SJCRH30 (cell line): ENCODE data around the gene GRID1. TPM values are rescaled to one million over a fixed set of nuclear protein-coding genes. Genes with fewer than 3 reads are reported as not detected.
"Not testable (repeated sequence)": the region's sequence is repeated elsewhere in the genome, so short reads cannot be mapped to it uniquely, and the experiment has no call there.

Experiments used
- DNase-seq, 2 experiments: peaks; one replicate each; pipeline ENCODE4 v3.0.0-alpha.2; 2015 to 2020
- H3K27ac ChIP-seq: fragments of 250-450 bp; sonication (Bioruptor Pico); 2 replicates; pipeline ENCODE4 v1.5.1; 2020; ENCODE audit warnings: mild to moderate bottlenecking, moderate library complexity
- H3K27me3 ChIP-seq: fragments of 250-450 bp; sonication (Bioruptor Pico); 2 replicates; pipeline ENCODE4 v1.5.1; 2020; ENCODE audit warnings: mild to moderate bottlenecking, moderate library complexity
- H3K36me3 ChIP-seq: fragments of 250-450 bp; sonication (Bioruptor Pico); 2 replicates; pipeline ENCODE4 v1.5.1; 2020; ENCODE audit warnings: mild to moderate bottlenecking, moderate library complexity
- H3K4me1 ChIP-seq: fragments of 250-450 bp; sonication (Bioruptor Pico); 2 replicates; pipeline ENCODE4 v1.5.1; 2020; ENCODE audit warnings: mild to moderate bottlenecking, moderate library complexity
- H3K4me3 ChIP-seq: fragments of 250-450 bp; sonication (Bioruptor Pico); 2 replicates; pipeline ENCODE4 v1.5.1; 2020; ENCODE audit warnings: mild to moderate bottlenecking, moderate library complexity
- H3K9me3 ChIP-seq: fragments of 250-450 bp; sonication (Bioruptor Pico); replicated peaks from 2 replicates; pipeline ENCODE4 v1.5.1; 2020; ENCODE audit warnings: mild to moderate bottlenecking, moderate library complexity
- total RNA-seq: library from RNA; depleted of rRNA; stranded (reverse); fragments of >200 nt; shearing (Covaris generic); gene quantifications from 2 replicates; pipeline ENCODE4 v1.2.3, GENCODE V29; 2014

GRID1 gene
- total RNA-seq, 1 experiment from 2014 or later: not detected

DNA sequence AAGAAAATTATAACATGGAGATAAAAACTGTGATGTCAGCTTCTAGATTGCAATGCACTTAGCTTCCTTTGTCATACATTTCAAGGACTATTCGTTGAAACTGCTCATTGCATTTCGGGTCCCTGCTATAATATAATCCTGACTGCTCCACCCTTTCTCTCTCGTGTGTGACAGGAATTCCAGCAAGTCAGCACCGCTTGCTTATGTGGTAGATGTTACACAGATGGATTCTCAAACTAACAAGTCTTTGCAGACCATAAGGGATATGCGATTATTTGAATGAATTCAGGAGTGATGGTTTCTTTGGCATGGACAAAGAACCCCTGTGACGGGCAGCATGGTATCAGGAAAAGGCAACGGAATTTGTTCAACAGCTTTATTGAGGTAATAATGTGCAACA is 184.0 kb downstream of the GRID1 start:
- H3K9me3 ChIP-seq: no peaks in the 10 kb centered on the region
- no peak for DNase-seq
- no peak overlapping the region for H3K27ac ChIP-seq
- H3K36me3 ChIP-seq: no peaks in the 10 kb centered on the region
- H3K4me1 ChIP-seq: no peaks in the 10 kb centered on the region
- H3K4me3 ChIP-seq: no peak overlapping the region
- no peaks in the 10 kb centered on the region for H3K27me3 ChIP-seq

- DNase-seq: no peak
- Histone ChIP-seq H3K9me3 (no peaks in the 10 kb centered on the region), H3K27ac (no peak overlapping the region), H3K27me3 (no peaks in the 10 kb centered on the region), H3K4me3 (no peak overlapping the region), H3K36me3 (no peaks in the 10 kb centered on the region), H3K4me1 (no peaks in the 10 kb centered on the region)
Measured at GRCh38 chr10:86182150-86182549, 184.4 kb downstream of the GRID1 start.

DNA sequence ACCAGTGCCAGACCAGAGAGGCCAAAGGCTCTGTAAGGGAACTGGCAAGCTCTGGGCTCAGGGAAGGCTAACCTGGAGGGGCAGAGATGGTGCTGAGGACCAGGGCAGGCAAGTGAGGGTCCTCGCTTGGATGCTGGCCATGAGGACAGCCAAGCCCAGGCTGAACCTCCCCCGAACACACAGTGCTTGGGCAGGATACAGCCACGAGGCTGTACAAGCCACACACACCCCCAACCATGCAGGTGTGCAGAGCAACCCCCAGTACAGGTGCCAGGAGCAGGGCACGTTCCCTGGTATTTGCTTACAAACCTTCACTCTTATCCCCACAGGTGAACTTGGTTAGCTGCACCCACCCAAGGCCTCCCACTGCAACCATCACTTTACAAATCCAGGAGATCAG is 185.7 kb downstream of the GRID1 start:
- no peak overlapping the region for H3K27ac ChIP-seq
- H3K4me3 ChIP-seq: no peak overlapping the region
- no peaks in the 10 kb centered on the region for H3K36me3 ChIP-seq
- H3K4me1 ChIP-seq: no peaks in the 10 kb centered on the region
- no peaks in the 10 kb centered on the region for H3K27me3 ChIP-seq
- no peak for DNase-seq
- no peaks in the 10 kb centered on the region for H3K9me3 ChIP-seq

- Histone ChIP-seq H3K27ac (no peak overlapping the region), H3K4me3 (no peak overlapping the region)
- no peak for DNase-seq
Measured at GRCh38 chr10:86179961-86180360, 186.6 kb downstream of the GRID1 start.

DNA sequence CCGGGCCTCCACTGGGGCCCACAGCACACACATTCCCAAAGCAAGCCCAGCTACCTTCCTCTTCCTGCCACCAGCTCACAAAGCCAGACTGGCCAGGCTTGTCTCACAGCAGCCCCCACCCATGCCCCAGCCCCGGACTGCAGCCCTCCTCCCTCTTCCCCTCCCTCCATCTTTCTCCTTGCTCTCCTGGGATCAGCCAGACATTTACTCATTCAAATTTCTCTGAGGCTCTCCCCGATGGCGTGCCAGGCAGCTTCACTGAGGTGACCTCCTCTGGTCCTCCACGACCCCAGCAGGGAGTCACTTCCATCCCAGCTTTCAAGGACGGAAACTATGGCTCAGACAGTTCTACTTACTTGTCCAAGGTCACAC is 187.5 kb downstream of the GRID1 start:
- no peak for DNase-seq
- no peaks in the 10 kb centered on the region for H3K9me3 ChIP-seq
- H3K4me3 ChIP-seq: no peak overlapping the region
- no peaks in the 10 kb centered on the region for H3K4me1 ChIP-seq
- H3K27me3 ChIP-seq: no peaks in the 10 kb centered on the region
- no peak overlapping the region for H3K27ac ChIP-seq
- no peaks in the 10 kb centered on the region for H3K36me3 ChIP-seq

More at GRCh38 chr10:86179961-86180360, 186.6 kb downstream of the GRID1 start:
- H3K9me3 ChIP-seq: no peaks in the 10 kb centered on the region
- no peaks in the 10 kb centered on the region for H3K27me3 ChIP-seq
- no peaks in the 10 kb centered on the region for H3K36me3 ChIP-seq
- H3K4me1 ChIP-seq: no peaks in the 10 kb centered on the region

DNA sequence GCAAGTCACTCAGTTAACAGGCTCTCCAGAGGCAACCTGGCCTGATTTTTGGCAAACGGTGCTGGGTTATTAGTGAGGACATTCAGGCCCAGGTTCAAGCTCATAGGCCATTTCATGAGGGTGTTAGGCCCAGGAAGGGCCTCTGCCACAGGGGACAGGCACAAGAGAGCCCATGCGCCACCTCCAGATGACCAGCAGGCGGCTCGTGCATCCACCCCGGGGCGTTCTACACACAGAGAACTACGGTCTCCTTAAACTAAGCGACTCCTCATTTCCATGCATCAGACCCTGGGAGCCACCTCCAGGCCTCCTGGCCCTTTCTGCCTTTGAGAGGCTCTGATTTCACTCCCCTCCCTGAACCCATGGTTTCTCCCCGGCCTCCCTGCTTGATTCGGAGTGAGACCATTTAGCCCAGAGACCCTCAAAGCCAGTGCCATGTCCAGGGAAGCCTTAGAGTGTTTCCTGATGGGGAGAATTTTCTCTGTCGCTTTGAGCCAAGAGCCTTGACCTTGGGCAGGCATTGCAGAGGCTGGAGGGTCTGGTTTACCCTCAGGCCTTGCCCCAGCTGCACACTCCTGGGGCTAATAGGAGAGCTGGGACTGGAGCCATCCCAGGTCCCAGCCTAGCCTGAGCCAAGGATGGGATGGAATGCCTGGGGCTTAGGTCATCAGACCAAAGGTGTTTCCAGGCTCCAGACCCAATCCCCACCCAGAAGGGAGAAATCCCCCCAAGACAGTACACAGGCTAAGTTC is 188.0 kb downstream of the GRID1 start:
- Histone ChIP-seq H3K9me3 (no peaks in the 10 kb centered on the region), H3K27ac (no peak overlapping the region), H3K4me1 (no peaks in the 10 kb centered on the region), H3K36me3 (no peaks in the 10 kb centered on the region), H3K27me3 (no peaks in the 10 kb centered on the region), H3K4me3 (no peak overlapping the region)
- DNase-seq: peak; percentile 5 to 13

DNA sequence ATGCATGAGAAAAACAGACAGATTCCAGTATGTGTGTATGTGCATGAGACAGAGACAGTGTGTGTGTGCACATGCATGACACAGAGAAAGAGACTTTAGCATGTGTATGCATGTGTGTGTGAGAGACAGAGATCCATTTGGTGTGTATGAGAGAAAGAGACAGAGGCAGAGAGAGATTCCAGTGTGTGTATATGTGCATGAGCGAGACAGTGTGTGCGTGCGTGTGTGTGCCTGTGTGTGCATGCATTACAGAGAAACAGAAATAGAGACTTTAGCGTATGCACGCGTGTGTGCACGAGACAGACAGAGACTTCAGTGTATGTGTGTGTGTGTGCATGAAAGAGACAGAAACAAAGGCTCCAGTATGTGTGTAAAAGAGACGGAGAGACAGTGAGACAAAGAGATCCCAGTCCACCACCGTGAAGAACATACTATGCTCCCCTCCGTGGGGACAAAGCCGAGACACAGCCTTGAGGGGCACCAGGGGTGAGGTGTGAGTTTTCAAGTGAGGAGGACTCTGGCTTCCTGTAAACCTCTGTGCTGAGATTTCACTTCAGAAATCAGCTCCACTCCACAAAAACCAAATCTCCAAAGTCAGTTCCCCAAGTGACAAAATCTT is 188.9 kb downstream of the GRID1 start:
- no peak for DNase-seq

DNA sequence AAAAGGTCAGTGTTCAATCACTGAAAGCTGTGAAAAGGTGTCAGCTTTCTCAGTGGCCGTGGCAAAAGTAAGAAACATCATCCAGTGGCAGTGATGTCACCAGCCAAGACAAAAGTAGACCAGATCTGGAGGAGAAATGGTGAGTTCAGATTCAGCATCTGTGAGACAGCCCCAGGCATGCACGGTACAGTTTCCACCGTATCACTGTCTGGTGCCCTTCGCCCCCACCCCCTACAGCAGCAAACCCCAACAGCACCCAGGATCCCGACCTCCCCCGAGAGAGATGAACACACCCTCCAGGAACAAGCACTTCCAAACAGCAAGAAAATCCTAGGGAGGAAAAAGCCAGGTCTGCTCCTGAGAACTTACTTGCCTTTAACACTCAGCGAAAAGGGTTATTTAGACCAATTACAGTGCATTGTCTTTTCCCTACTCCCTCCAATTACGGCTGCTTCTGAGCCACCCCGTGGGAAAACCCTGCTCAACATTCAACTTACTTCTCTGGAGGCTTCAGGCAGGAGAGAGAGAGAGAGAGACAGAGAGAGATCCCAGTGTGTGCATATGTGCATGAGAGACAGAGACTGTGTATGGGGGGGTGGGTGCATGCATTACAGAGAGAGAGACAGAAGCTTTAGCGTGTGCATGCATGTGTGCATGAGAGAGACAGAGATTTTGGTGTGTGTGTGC is 189.6 kb downstream of the GRID1 start:
- H3K27me3 ChIP-seq: no peaks in the 10 kb centered on the region
- no peak overlapping the region for H3K27ac ChIP-seq
- no peak overlapping the region for H3K4me3 ChIP-seq
- DNase-seq: no peak
- H3K4me1 ChIP-seq: no peaks in the 10 kb centered on the region
- no peaks in the 10 kb centered on the region for H3K9me3 ChIP-seq
- H3K36me3 ChIP-seq: no peaks in the 10 kb centered on the region

More for the DNA sequence above, 188.9 kb downstream of the GRID1 start:
- Histone ChIP-seq H3K4me3 (no peak overlapping the region), H3K9me3 (no peaks in the 10 kb centered on the region), H3K4me1 (no peaks in the 10 kb centered on the region), H3K36me3 (no peaks in the 10 kb centered on the region), H3K27me3 (no peaks in the 10 kb centered on the region), H3K27ac (no peak overlapping the region)

DNA sequence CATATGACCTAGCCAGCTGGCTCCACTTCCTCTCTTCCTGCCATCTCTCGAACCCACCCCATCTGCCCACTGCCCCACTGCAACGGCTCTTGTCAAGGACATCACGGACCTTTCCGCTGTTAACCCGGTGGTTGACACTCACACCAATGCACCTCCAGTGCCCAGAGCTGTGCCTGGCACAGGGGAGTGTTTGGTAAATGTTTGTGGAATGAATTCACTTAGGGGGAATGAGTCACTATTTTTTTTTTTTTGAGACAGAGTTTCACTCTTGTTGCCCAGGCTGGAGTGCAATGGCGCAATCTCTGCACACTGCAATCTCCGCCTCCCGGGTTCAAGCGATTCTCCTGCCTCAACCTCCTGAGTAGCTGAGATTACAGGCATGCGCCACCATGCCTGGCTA is 191.1 kb downstream of the GRID1 start:
- H3K27me3 ChIP-seq, H3K9me3 ChIP-seq, H3K4me3 ChIP-seq, H3K27ac ChIP-seq, H3K4me1 ChIP-seq, H3K36me3 ChIP-seq, DNase-seq: not testable (repeated sequence)

- DNase-seq: no peak
- Histone ChIP-seq H3K27ac (no peak overlapping the region), H3K4me3 (no peak overlapping the region), H3K27me3 (no peaks in the 10 kb centered on the region), H3K36me3 (no peaks in the 10 kb centered on the region), H3K4me1 (no peaks in the 10 kb centered on the region), H3K9me3 (no peaks in the 10 kb centered on the region)
Measured at GRCh38 chr10:86172301-86172700, 194.3 kb downstream of the GRID1 start.

GRCh38 chr10:86170255-86171108 is 196.1 kb downstream of the GRID1 start:
- Histone ChIP-seq H3K36me3 (no peaks in the 10 kb centered on the region), H3K4me1 (no peaks in the 10 kb centered on the region), H3K4me3 (no peak overlapping the region), H3K9me3 (no peaks in the 10 kb centered on the region), H3K27ac (no peak overlapping the region), H3K27me3 (no peaks in the 10 kb centered on the region)
- no peak for DNase-seq

DNA sequence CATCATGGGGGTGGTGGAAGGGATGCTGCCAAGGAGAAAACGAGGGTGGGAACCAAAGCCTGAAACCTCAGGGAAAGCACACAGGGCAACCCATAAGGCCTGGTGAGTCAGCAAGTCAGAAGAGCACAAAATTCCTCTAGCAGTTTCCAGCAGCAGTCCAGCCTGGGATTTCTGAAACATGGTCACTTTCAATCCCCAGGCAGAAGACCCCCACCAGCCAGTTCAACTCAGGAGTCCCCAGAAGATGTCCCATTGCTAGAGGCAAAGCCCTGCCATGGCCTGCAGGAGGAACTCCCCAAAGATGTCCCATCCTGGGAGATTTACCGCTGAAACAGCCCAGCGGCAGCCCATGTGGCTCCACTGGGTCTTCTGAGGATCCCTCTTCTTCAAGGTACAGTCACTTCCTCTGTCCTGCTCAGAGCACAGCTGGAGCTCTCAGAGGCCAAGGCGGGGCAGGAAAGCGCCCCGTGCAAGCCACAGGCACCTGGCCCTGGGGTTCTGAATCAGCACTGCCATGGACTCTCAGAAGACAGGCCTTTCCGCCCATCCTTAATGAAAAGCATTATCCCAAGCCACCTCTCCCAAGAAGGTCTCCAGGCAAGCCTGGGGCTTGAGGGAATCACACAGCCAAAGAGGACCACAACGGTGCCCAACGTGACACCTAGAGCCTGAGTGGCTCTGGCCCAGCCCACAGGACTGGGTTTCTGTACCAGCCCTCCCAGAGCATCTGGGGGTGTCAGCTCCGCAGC is 196.9 kb downstream of the GRID1 start:
- no peaks in the 10 kb centered on the region for H3K9me3 ChIP-seq

GRCh38 chr10:86169066-86169465 is 197.5 kb downstream of the GRID1 start:
- no peaks in the 10 kb centered on the region for H3K4me1 ChIP-seq
- no peak overlapping the region for H3K27ac ChIP-seq
- no peak for DNase-seq
- no peaks in the 10 kb centered on the region for H3K36me3 ChIP-seq
- no peaks in the 10 kb centered on the region for H3K27me3 ChIP-seq
- no peaks in the 10 kb centered on the region for H3K9me3 ChIP-seq
- H3K4me3 ChIP-seq: no peak overlapping the region

More for the DNA sequence above, 196.9 kb downstream of the GRID1 start:
- Histone ChIP-seq H3K36me3 (no peaks in the 10 kb centered on the region), H3K4me1 (no peaks in the 10 kb centered on the region), H3K4me3 (no peak overlapping the region), H3K27ac (no peak overlapping the region), H3K27me3 (no peaks in the 10 kb centered on the region)
- no peak for DNase-seq

DNA sequence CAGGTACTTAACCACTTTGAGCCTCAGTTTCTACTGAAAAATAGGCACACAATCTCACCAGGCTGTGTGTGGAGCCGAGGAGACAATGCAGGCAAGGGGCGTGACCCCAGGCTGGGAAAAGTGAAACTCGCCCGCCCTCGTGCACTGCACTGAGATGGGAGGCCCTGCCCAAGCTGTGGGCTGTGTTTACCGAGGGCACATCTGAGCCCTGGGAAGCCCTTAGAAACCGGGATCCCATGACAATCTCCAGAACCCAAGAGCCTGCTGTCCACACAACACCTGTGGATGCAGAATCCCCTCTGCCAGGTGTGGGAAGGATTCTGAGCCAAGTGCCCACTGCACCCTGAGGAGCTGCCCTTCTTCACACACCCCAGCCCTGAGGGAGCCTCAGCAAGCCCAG is 198.3 kb downstream of the GRID1 start:
- DNase-seq: no peak
- no peaks in the 10 kb centered on the region for H3K36me3 ChIP-seq
- H3K4me3 ChIP-seq: no peak overlapping the region
- H3K9me3 ChIP-seq: no peaks in the 10 kb centered on the region
- no peaks in the 10 kb centered on the region for H3K4me1 ChIP-seq
- no peak overlapping the region for H3K27ac ChIP-seq
- no peaks in the 10 kb centered on the region for H3K27me3 ChIP-seq
